HG03571 (cell line): ENCODE results near the gene SMAP1.

Source experiments
- ATAC-seq: cut with Tn5 transposase; IDR thresholded peaks from one replicate; pipeline ENCODE4 v1.9.1; 2021; ENCODE audit not compliant: unreplicated experiment

Gene SMAP1

GRCh38 chr6:70667711-70668498 lies at the start of gene SMAP1:
TSS of gene SMAP1 (plus strand) at chr6:70667883. CDS start at chr6:70668024, 141 bp downstream.
- ATAC-seq, result peak; percentile 91

DNA sequence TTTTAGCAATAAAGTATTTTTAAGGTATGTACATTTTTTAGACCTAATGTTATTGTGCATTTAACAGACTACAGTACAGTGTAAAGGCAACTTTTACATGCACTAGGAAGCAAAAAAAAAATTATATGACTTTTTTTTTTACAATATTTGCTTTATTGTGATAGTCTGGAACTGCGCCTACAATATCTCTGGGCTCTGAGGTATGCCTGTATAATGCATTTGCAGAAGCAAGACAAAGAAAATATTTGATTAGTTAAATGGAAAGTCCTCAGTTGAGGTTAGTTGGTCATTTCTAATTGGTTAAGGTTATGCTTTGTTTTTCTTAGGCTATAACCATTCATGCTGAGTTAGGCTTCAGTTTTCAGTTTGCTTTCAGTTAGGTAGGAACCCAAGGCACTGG lies 46.9 kb upstream of the SMAP1 start:
- ATAC-seq, result no peak

DNA sequence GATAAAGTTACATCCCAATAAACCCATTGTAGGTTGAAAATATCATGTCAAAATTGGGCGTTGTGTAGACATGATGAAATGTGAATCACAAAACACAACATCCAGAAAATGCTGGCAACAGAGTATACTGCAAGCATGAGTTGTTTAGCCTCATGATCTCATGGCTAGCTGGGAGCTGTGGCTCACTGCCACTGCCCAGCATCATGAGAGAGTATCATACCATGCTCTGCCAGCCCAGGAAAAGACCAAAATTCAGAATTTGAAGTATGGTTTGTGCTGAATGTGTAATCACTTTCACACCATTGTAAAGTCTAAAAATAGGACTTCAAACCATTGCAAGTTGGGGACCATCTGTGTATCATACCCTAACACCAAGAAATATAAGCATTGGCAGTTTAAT lies 45.2 kb upstream of the SMAP1 start:
- no peak for ATAC-seq

DNA sequence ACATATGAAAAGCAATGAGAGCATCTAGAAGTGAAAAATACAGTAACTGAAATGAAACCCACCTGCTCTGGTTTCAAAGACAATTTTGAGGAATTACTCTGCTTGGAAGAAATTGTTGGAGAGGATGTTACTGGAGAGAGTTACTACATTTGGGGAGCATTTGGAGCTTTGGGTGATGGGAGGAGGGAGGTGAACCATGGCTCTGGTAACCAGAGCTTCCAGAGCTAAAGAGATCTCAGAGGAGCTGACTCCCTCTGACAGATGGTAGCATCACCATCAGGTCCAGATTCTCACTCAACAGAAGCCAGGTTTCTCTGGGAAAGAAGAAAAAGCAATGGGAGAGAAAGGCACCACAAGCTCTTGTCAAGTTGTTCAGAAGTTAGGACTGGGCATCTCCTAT lies 42.2 kb upstream of the SMAP1 start:
- no peak for ATAC-seq

- no peak for ATAC-seq
These were observed 40.0 kb upstream of the SMAP1 start for GRCh38 chr6:70627500-70628254.

DNA sequence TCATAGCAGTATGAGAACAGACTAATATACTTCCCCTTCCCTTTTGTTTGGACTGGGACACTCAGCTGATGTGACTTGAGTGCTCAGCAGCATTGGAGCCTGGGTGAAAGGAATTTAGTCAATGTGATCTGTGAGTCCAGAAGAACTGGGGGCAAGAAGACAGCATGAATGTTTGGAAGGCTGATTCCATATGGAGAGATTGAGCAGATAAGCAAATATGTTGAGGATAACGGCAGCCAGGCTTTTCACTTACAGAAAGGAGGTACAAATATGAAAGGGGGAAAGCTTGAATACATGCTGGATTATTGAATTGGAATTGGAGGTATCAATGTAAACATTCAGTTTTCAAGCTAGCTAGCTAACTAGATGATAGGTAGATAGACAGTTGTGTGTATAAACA lies 37.8 kb upstream of the SMAP1 start:
- ATAC-seq, result no peak

DNA sequence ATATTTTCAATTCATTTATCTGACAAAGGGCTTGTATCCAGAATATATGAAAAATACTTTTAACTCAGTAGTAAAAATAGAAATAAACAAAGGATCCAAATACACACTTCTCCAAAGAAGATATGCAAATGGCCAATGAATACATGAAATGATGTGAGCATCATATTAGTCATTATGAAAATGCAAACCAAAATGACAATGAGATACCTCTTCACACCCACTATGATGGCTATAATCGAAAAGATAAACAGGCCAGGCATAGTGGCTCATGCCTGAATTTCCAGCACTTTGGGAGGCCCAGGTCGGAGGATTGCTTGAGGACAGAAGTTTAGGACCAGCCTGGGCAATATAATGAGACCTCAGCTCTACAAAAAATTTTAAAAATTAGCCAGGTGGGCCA lies 33.8 kb upstream of the SMAP1 start:
- no peak for ATAC-seq

DNA sequence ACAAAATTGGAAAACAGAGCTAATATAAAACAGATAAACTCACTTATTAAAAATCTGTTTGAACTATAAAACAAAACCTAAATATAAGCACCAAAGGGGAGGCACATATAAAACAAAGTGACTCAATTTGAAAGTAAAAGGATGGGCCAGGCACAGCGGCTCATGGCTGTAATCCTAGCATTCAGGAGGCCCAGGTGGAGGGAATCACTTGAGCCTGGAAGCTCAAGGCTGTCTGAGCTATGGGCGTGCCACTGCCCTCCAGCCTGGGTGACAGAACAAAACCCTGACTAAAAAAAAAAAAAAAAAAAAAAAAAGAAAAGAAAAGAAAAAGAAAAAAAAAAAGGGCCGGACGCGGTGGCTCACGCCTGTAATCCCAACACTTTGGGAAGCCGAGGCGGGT lies 31.1 kb upstream of the SMAP1 start:
- ATAC-seq, result no peak

- no peak for ATAC-seq
These were observed 29.2 kb upstream of the SMAP1 start for GRCh38 chr6:70638468-70638867.

- no peak for ATAC-seq
These were observed 16.3 kb upstream of the SMAP1 start for GRCh38 chr6:70651326-70651905.

- no peak for ATAC-seq
These were observed 15.5 kb upstream of the SMAP1 start for GRCh38 chr6:70652216-70652615.

DNA sequence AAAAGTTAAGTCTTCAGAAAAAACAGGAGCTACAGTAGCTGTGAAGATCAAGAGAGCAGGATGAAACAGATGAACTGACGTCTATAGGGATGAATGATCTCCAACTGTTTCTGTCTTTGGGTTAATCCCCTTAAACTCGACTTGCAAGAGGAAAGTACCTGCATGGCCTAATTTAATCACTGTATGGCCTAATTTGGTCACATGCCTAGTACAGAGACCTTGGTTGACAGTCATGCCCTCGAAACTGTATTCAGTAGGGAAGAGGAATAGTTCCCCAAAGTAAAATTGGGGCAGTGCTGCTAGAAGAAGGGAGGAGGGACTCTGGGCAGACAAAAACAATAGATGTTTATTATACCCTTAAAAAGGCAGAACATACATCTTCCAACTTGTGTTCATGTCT lies 10.0 kb upstream of the SMAP1 start:
- ATAC-seq, result no peak

- no peak for ATAC-seq
These were observed 3.7 kb upstream of the SMAP1 start for GRCh38 chr6:70663881-70664466.

GRCh38 chr6:70666706-70667105 lies 977 bp upstream of the SMAP1 start:
- no peak for ATAC-seq

GRCh38 chr6:70667256-70667710 lies 400 bp upstream of the SMAP1 start:
- ATAC-seq, result no peak

DNA sequence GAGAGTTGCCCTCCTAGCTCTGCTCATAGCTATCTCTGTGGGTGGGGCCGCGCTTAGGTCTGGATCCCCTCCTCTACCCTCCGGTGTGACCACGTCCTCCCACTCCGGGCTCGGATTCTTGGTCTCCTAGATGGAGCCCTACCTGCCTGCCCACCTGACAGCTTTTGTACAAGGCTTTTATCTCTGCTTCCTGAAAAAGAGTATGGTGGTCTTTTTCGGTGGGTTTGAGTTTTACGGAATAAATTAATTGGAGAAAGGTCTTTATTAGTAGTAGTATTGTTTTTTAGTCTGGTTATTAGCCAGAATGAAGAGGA lies 773 bp downstream of the SMAP1 start:
- no peak for ATAC-seq

GRCh38 chr6:70669133-70669532 lies 1.4 kb downstream of the SMAP1 start:
- no peak for ATAC-seq

- ATAC-seq, result no peak
These were observed 4.9 kb downstream of the SMAP1 start for GRCh38 chr6:70672549-70672948.

DNA sequence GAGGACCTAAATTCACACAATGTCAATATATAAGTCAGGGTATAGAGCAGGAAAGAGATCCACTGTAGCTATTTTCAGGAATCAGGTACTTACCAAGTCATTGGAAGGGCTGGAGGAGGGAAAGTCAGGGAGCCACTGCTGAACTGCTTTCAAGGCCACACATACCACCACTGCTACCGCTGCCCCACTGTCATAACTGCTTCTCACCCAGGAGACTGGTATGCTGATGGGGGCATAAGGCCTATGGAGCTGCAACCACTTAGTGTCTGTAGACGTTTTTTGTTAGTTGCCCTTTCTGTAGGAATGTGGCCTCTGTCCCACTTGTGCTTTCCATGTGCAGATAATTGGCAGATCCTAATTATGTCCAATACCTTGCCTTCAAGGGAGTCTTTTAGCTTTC lies 5.4 kb downstream of the SMAP1 start:
- ATAC-seq, result no peak

DNA sequence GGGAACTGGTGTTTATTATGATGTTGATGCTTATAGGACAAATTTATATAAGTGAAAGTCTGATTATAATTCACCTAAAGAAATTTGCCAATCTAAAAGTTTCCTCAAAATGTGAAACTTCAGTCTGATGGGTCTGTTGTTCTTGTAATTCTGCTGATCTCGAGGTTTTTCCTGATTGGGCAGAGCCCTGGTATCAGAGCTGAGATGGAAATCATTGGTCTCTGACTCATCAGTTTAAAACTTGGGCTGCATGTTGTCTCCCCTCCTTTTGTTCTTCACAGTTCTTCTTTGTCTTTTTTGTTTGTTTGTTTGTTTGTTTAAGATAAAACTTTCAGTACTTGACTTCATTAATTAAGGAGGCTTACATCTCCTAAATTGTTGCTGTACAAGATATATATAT lies 5.9 kb downstream of the SMAP1 start:
- no peak for ATAC-seq

- no peak for ATAC-seq
These were observed 8.1 kb downstream of the SMAP1 start for GRCh38 chr6:70675822-70676221.

DNA sequence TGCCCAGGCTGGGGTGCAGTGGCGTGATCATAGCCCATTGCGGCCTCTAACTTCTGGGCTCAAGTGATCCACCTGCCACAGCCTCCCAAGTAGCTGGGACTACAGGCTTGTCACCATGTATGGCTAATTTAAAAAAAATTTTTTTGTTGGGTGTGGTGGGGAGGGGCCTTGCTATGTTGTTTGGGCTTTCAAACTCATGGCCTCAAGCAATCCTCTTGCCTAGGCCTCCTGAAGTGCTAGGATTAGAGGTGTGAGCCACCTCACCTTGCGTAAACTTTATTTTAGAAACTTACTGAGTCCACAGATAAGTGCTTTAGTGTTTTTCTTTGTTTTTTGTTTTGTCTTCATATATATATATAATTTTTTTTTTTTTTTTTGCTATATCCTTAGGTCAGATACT lies 9.1 kb downstream of the SMAP1 start:
- no peak for ATAC-seq
